Neuronal stem cell (in vitro differentiated cells): ENCODE measurements around the gene C15orf62.
A peak's percentile ranks its signal among the peaks of the same experiment; 100 is the strongest.

ENCODE experiments used
- DNase-seq: peaks from one replicate; pipeline ENCODE4 v3.0.0-alpha.2; 2013; ENCODE audit warnings: low spot score
- H2AFZ ChIP-seq: one replicate; pipeline ENCODE4 v1.6.1; 2013; ENCODE audit warnings: mild to moderate bottlenecking, low read length, inconsistent platforms
- H2AK5ac ChIP-seq: 2 replicates; pipeline ENCODE4 v1.6.1; 2013; ENCODE audit warnings: low read depth, mild to moderate bottlenecking, inconsistent platforms, low read length, moderate library complexity, mixed read lengths
- H2BK120ac ChIP-seq: 2 replicates; pipeline ENCODE4 v1.6.1; 2013; ENCODE audit warnings: low read depth, mild to moderate bottlenecking, inconsistent platforms, low read length, moderate library complexity, mixed read lengths
- H2BK12ac ChIP-seq: one replicate; pipeline ENCODE4 v1.6.1; 2013; ENCODE audit warnings: low read length, inconsistent platforms
- H2BK15ac ChIP-seq: 2 replicates; pipeline ENCODE4 v1.6.1; 2013; ENCODE audit warnings: mild to moderate bottlenecking, low read length, inconsistent platforms, mixed read lengths
- H2BK5ac ChIP-seq: one replicate; pipeline ENCODE4 v1.6.1; 2013; ENCODE audit warnings: inconsistent platforms, mild to moderate bottlenecking, low read length, moderate library complexity
- H3K14ac ChIP-seq: one replicate; pipeline ENCODE4 v1.6.1; 2013; ENCODE audit warnings: low read length, inconsistent platforms
- H3K18ac ChIP-seq: 2 replicates; pipeline ENCODE4 v1.6.1; 2013; ENCODE audit warnings: low read length, inconsistent platforms
- H3K23ac ChIP-seq: 2 replicates; pipeline ENCODE4 v1.6.1; 2013; ENCODE audit warnings: low read depth, mild to moderate bottlenecking, mixed read lengths, low read length, inconsistent platforms; ENCODE audit not compliant: poor library complexity
- H3K27ac ChIP-seq: replicated peaks from 3 replicates; pipeline ENCODE4 v1.5.1; 2013; ENCODE audit warnings: low read length, inconsistent platforms
- H3K27me3 ChIP-seq, 3 experiments: 2 replicates each; pipeline ENCODE4 v1.6.1; 2013; ENCODE audit warnings: low read length in 3 of 3, mild to moderate bottlenecking in 2 of 3, inconsistent platforms in 1 of 3, low read depth in 1 of 3, mixed read lengths in 1 of 3, moderate library complexity in 1 of 3; ENCODE audit not compliant: control insufficient read depth in 3 of 3, insufficient read depth in 3 of 3
- H3K36me3 ChIP-seq, 2 donors: replicated peaks in 1 of 2; 2 replicates each; pipeline ENCODE4 v1.6.1; 2013; ENCODE audit warnings: low read length in 2 of 2; ENCODE audit not compliant: control insufficient read depth in 2 of 2, insufficient read depth in 2 of 2
- H3K4ac ChIP-seq: 2 replicates; pipeline ENCODE4 v1.6.1; 2013; ENCODE audit warnings: inconsistent platforms, mild to moderate bottlenecking, low read length, moderate library complexity
- H3K4me1 ChIP-seq, 2 donors: 1 replicate in 1 of 2; 2 replicates in 1 of 2; pipeline ENCODE4 v1.6.1; 2013; ENCODE audit warnings: low read length in 2 of 2, low read depth in 1 of 2; ENCODE audit not compliant: control insufficient read depth in 2 of 2, insufficient read depth in 1 of 2
- H3K4me2 ChIP-seq: one replicate; pipeline ENCODE4 v1.6.1; 2013; ENCODE audit warnings: mild to moderate bottlenecking, low read length, inconsistent platforms; ENCODE audit not compliant: insufficient read depth, poor library complexity, severe bottlenecking
- H3K4me3 ChIP-seq, 2 donors: 2 replicates each; pipeline ENCODE4 v1.5.1; 2013; ENCODE audit warnings: low read length in 2 of 2, mild to moderate bottlenecking in 2 of 2, inconsistent platforms in 1 of 2, moderate library complexity in 1 of 2
- H3K79me1 ChIP-seq: one replicate; pipeline ENCODE4 v1.6.1; 2013; ENCODE audit warnings: low read depth, mild to moderate bottlenecking, inconsistent platforms, low read length, moderate library complexity
- H3K9ac ChIP-seq: one replicate; pipeline ENCODE4 v1.6.1; 2013; ENCODE audit warnings: mild to moderate bottlenecking, low read depth, low read length, inconsistent platforms; ENCODE audit not compliant: poor library complexity
- H3K9me3 ChIP-seq, 2 donors: replicated peaks in 1 of 2; 2 replicates each; pipeline versions ENCODE3 to v1.6.1; 2013; ENCODE audit warnings: low read length in 2 of 2, mild to moderate bottlenecking in 2 of 2, inconsistent platforms in 1 of 2, low read depth in 1 of 2, mixed read lengths in 1 of 2, moderate library complexity in 1 of 2; ENCODE audit not compliant: control insufficient read depth in 2 of 2, insufficient read depth in 1 of 2
- H4K8ac ChIP-seq: one replicate; pipeline ENCODE4 v1.6.1; 2013; ENCODE audit warnings: low read depth, mild to moderate bottlenecking, inconsistent platforms, low read length, moderate library complexity
- H4K91ac ChIP-seq: one replicate; pipeline ENCODE4 v1.6.1; 2013; ENCODE audit warnings: low read length, low read depth, mild to moderate bottlenecking, inconsistent platforms; ENCODE audit not compliant: poor library complexity
- WGBS, 2 donors: extraction: QIAGEN DNeasy Blood & Tissue Kit; methylation state at CpG; one replicate each; pipeline ENCODE4 v1.1.7; 2013; ENCODE audit warnings: missing lambda C conversion rate in 2 of 2, mixed read lengths in 1 of 2; ENCODE audit not compliant: insufficient read length in 2 of 2, insufficient replicate concordance in 1 of 2; ENCODE audit errors: extremely low coverage in 2 of 2; 5-methylcytosine and 5-hydroxymethylcytosine counted together

Gene C15orf62

DNA sequence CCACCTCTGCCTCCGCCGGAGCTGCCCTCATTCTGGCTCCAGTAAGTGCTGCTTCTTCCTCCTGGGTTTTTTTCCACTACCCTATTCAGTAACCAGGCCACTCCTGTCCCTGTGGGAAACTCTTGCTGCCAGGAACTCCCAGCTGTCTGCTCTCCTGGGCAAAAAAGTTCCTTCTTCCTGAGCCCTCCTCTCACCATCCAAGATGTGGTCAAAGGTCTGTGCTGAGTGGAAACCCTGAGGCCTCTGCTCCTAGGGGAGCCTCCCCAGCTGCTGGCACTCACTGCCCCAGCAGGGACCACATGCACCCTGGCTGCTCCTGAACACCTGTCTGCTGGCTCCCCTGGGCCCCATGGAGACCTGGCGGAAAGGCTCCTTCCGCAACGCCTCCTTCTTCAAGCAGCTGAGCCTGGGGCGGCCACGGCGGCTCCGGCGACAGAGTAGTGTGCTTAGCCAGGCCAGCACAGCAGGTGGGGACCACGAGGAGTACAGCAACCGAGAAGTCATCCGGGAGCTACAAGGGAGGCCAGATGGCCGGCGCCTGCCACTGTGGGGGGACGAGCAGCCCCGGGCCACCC, 454 bp downstream of the C15orf62 start:
- Histone ChIP-seq H4K8ac (no peak overlapping the region), H2BK120ac (no peak overlapping the region), H3K9me3 (no peaks in the 10 kb centered on the region), H3K4ac (no peak overlapping the region), H3K36me3 (peaks cover 16 to 41% of the 10 kb centered on the region in 2 donors), H2BK15ac (no peak overlapping the region), H3K27me3 (peaks cover 0 to 4% (median 0%) of the 10 kb centered on the region in 3 experiments), H3K23ac (peak overlapping the region; percentile 73), H3K4me1 (peaks cover 0 to 10% of the 10 kb centered on the region in 2 donors), H3K79me1 (peaks cover 2% of the 10 kb centered on the region), H3K14ac (no peak overlapping the region), H2AK5ac (no peak overlapping the region), H2BK12ac (no peak overlapping the region), H3K4me3 (no peak overlapping the region), H2AFZ (no peak overlapping the region), H3K27ac (no peak overlapping the region), H3K4me2 (no peak overlapping the region), H3K9ac (peak overlapping the region; percentile 44), H2BK5ac (peak overlapping the region; percentile 66), H3K18ac (no peak overlapping the region), H4K91ac (no peak overlapping the region)
- whole genome bisulfite sequencing, 2 donors = no CpG with 5 or more reads among the region's 17 CpGs
- no peak for DNase-seq

DNA sequence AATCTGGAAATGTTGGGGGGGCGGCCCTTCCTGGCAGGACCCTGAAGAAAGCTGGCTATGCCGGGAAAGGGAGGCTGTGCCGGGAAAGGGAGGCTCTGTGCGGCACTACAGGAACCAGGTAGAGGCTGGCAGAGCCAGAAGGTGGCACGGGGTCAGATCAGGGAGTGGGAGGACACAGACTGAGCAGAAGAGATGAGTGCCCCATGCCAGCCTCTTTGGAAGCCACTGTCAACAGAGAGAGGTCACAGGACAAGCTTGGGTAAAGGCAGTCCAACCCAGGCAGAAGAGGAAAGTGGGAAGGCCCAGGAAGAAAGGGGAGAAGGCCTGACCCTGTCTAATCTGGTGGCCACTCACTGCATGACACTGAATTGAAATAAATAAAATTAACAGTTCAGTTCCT, 1.5 kb downstream of the C15orf62 start:
- no CpG with 5 or more reads among the region's 5 CpGs for WGBS, 2 donors
- H3K9ac ChIP-seq = no peak overlapping the region
- no peak overlapping the region for H3K4ac ChIP-seq
- no peak for DNase-seq
- peak overlapping the region; percentile 66 for H2BK5ac ChIP-seq
- no peak overlapping the region for H4K8ac ChIP-seq
- H3K4me3 ChIP-seq = no peak overlapping the region
- H2BK12ac ChIP-seq = no peak overlapping the region
- H3K4me2 ChIP-seq = no peak overlapping the region
- no peak overlapping the region for H2BK120ac ChIP-seq
- H3K23ac ChIP-seq = no peak overlapping the region
- peaks cover 22 to 51% of the 10 kb centered on the region in 2 donors for H3K36me3 ChIP-seq
- no peak overlapping the region for H2BK15ac ChIP-seq
- H3K18ac ChIP-seq = no peak overlapping the region
- no peaks in the 10 kb centered on the region for H3K9me3 ChIP-seq
- H3K4me1 ChIP-seq = peaks cover 0 to 2% of the 10 kb centered on the region in 2 donors
- H3K79me1 ChIP-seq = peaks cover 2% of the 10 kb centered on the region
- no peak overlapping the region for H4K91ac ChIP-seq
- no peak overlapping the region for H2AK5ac ChIP-seq
- no peak overlapping the region for H2AFZ ChIP-seq
- no peak overlapping the region for H3K14ac ChIP-seq
- H3K27ac ChIP-seq = no peak overlapping the region
- no peaks in the 10 kb centered on the region for H3K27me3 ChIP-seq

GRCh38 chr15:40772014-40772413, 2.2 kb downstream of the C15orf62 start:
- no peak overlapping the region for H4K8ac ChIP-seq
- H3K27ac ChIP-seq = no peak overlapping the region
- H2AFZ ChIP-seq = no peak overlapping the region
- H2BK15ac ChIP-seq = no peak overlapping the region
- H3K79me1 ChIP-seq = peaks cover 2% of the 10 kb centered on the region
- no peak overlapping the region for H2BK5ac ChIP-seq
- no peaks in the 10 kb centered on the region for H3K4me1 ChIP-seq
- H2BK12ac ChIP-seq = no peak overlapping the region
- no peak overlapping the region for H3K4me2 ChIP-seq
- H2AK5ac ChIP-seq = no peak overlapping the region
- H3K9me3 ChIP-seq = peaks cover 0 to 2% of the 10 kb centered on the region in 2 donors
- H3K27me3 ChIP-seq = no peaks in the 10 kb centered on the region
- no peak overlapping the region for H3K4ac ChIP-seq
- H3K9ac ChIP-seq = no peak overlapping the region
- H2BK120ac ChIP-seq = no peak overlapping the region
- H4K91ac ChIP-seq = no peak overlapping the region
- DNase-seq = no peak
- no peak overlapping the region for H3K23ac ChIP-seq
- H3K18ac ChIP-seq = no peak overlapping the region
- no CpG with 5 or more reads among the region's 13 CpGs for WGBS, 2 donors
- no peak overlapping the region for H3K4me3 ChIP-seq
- peaks cover 27 to 59% of the 10 kb centered on the region in 2 donors for H3K36me3 ChIP-seq
- H3K14ac ChIP-seq = no peak overlapping the region

GRCh38 chr15:40773496-40773895, 3.7 kb downstream of the C15orf62 start:
- H3K9ac ChIP-seq = no peak overlapping the region
- no peaks in the 10 kb centered on the region for H3K4me1 ChIP-seq
- H3K23ac ChIP-seq = no peak overlapping the region
- H3K18ac ChIP-seq = no peak overlapping the region
- no peak overlapping the region for H3K14ac ChIP-seq
- H2BK15ac ChIP-seq = no peak overlapping the region
- no CpG with 5 or more reads among the region's 8 CpGs for WGBS, 2 donors
- no peak overlapping the region for H4K8ac ChIP-seq
- H2AK5ac ChIP-seq = no peak overlapping the region
- H3K79me1 ChIP-seq = peaks cover 2% of the 10 kb centered on the region
- DNase-seq = no peak
- H3K9me3 ChIP-seq = peaks cover 0 to 2% of the 10 kb centered on the region in 2 donors
- H3K4me2 ChIP-seq = no peak overlapping the region
- no peak overlapping the region for H3K27ac ChIP-seq
- no peak overlapping the region for H2BK5ac ChIP-seq
- no peak overlapping the region for H2BK12ac ChIP-seq
- H3K4ac ChIP-seq = no peak overlapping the region
- H4K91ac ChIP-seq = no peak overlapping the region
- no peak overlapping the region for H2BK120ac ChIP-seq
- no peak overlapping the region for H3K4me3 ChIP-seq
- no peaks in the 10 kb centered on the region for H3K27me3 ChIP-seq
- no peak overlapping the region for H2AFZ ChIP-seq
- H3K36me3 ChIP-seq = peaks cover 25 to 60% of the 10 kb centered on the region in 2 donors
